Neural progenitor cell (in vitro differentiated cells): ENCODE measurements around the gene DLG2.

Experiments
- CTCF ChIP-seq: fragments of 200-600 bp; sonication (generic); IDR thresholded peaks from 2 replicates; pipeline ENCODE4 v1.5.1; 2017; ENCODE audit warnings: antibody characterized with exemption, mild to moderate bottlenecking
- EZH2 ChIP-seq: fragments of 200-600 bp; sonication (generic); IDR thresholded peaks from 2 replicates; pipeline ENCODE4 v1.6.1; 2017; ENCODE audit warnings: antibody characterized with exemption, mild to moderate bottlenecking, moderate library complexity
- EZH2phosphoT487 ChIP-seq: fragments of 200-600 bp; sonication (generic); IDR thresholded peaks from 2 replicates; pipeline ENCODE4 v1.6.1; 2017; ENCODE audit warnings: antibody characterized with exemption

- no peak for TF ChIP-seq CTCF
- no peak for TF ChIP-seq EZH2phosphoT487
- no peak for TF ChIP-seq EZH2
These were observed 1672.4 kb downstream of the DLG2 start for GRCh38 chr11:83954780-83955179.
